HG02884 (cell line): ENCODE measurements around the gene HSFY2.
"Not testable (repeated sequence)": the region's sequence is repeated elsewhere in the genome, so short reads cannot be mapped to it uniquely, and the experiment has no call there.

Experiments used
- ATAC-seq: cut with Tn5 transposase; IDR thresholded peaks from one replicate; pipeline ENCODE4 v1.9.1; 2021; ENCODE audit warnings: mild to moderate bottlenecking, moderate library complexity; ENCODE audit not compliant: unreplicated experiment

HSFY2 gene

GRCh38 chrY:18773635-18774034, at the start of gene HSFY2:
HSFY2 (minus strand) TSS chrY:18773735; CDS start chrY:18773618, 117 bp downstream.
- not testable (repeated sequence) for ATAC-seq

- peak; percentile 94 for ATAC-seq
Measured at GRCh38 chrY:18815751-18816150, 42.2 kb upstream of the HSFY2 start.

GRCh38 chrY:18788757-18789406, 15.3 kb upstream of the HSFY2 start:
- not testable (repeated sequence) for ATAC-seq

- ATAC-seq, result not testable (repeated sequence)
Measured at GRCh38 chrY:18754077-18754476, 19.5 kb downstream of the HSFY2 start.

- ATAC-seq, result not testable (repeated sequence)
Measured at GRCh38 chrY:18753133-18753815, 20.3 kb downstream of the HSFY2 start.

- ATAC-seq, result not testable (repeated sequence)
Measured at GRCh38 chrY:18723714-18724113, 49.8 kb downstream of the HSFY2 start.
